ENCODE measurements around the gene FHDC1.
"Not testable (repeated sequence)": the region's sequence is repeated elsewhere in the genome, so short reads cannot be mapped to it uniquely, and the experiment has no call there.

Gene FHDC1

GRCh38 chr4:152935631-152936445, at the start of gene FHDC1:
Gene FHDC1, plus strand, starts transcription at chr4:152936323. Its CDS starts 6,735 bp downstream, at chr4:152943058.
- peak; percentile 35 for DNase-seq

- no peak for DNase-seq
These were observed 48.1 kb upstream of the FHDC1 start for GRCh38 chr4:152887981-152888380.

- DNase-seq: no peak
These were observed 43.1 kb upstream of the FHDC1 start for GRCh38 chr4:152892974-152893373.

GRCh38 chr4:152894673-152895072, 41.5 kb upstream of the FHDC1 start:
- no peak for DNase-seq

- no peak for DNase-seq
These were observed 39.3 kb upstream of the FHDC1 start for GRCh38 chr4:152896811-152897210.

GRCh38 chr4:152898133-152898532, 38.0 kb upstream of the FHDC1 start:
- not testable (repeated sequence) for DNase-seq

- DNase-seq: no peak
These were observed 37.5 kb upstream of the FHDC1 start for GRCh38 chr4:152898606-152899005.

- DNase-seq: no peak
These were observed 35.7 kb upstream of the FHDC1 start for GRCh38 chr4:152900395-152900794.

- DNase-seq: no peak
These were observed 34.9 kb upstream of the FHDC1 start for GRCh38 chr4:152901205-152901604.

GRCh38 chr4:152903658-152904057, 32.5 kb upstream of the FHDC1 start:
- DNase-seq: no peak

- no peak for DNase-seq
These were observed 26.2 kb upstream of the FHDC1 start for GRCh38 chr4:152909901-152910300.

GRCh38 chr4:152910521-152910920, 25.6 kb upstream of the FHDC1 start:
- no peak for DNase-seq

- no peak for DNase-seq
These were observed 18.4 kb upstream of the FHDC1 start for GRCh38 chr4:152917543-152918395.

- no peak for DNase-seq
These were observed 16.3 kb upstream of the FHDC1 start for GRCh38 chr4:152919826-152920225.

GRCh38 chr4:152920768-152921167, 15.4 kb upstream of the FHDC1 start:
- DNase-seq: no peak

- DNase-seq: no peak
These were observed 14.8 kb upstream of the FHDC1 start for GRCh38 chr4:152921284-152921683.

- DNase-seq: no peak
These were observed 10.3 kb upstream of the FHDC1 start for GRCh38 chr4:152925851-152926250.

- DNase-seq: no peak
These were observed 9.2 kb upstream of the FHDC1 start for GRCh38 chr4:152926959-152927358.

- DNase-seq: no peak
These were observed 8.4 kb upstream of the FHDC1 start for GRCh38 chr4:152927737-152928136.

GRCh38 chr4:152928286-152928685, 7.8 kb upstream of the FHDC1 start:
- no peak for DNase-seq

- DNase-seq: no peak
These were observed 6.2 kb upstream of the FHDC1 start for GRCh38 chr4:152929888-152930287.

- DNase-seq: peak; percentile 26
These were observed 980 bp upstream of the FHDC1 start for GRCh38 chr4:152935143-152935542.

- peak; percentile 8 for DNase-seq
These were observed 568 bp downstream of the FHDC1 start for GRCh38 chr4:152936446-152937335.
